Colonic mucosa (tissue), 4 donors: Measurements from ENCODE around the gene IL1RAP. TPM values are rescaled to one million over a fixed set of nuclear protein-coding genes. Genes with fewer than 3 reads are reported as not detected.

ENCODE experiments used
- DNase-seq: peaks from one replicate; pipeline ENCODE4 v3.0.0-alpha.2; 2020
- H3K27ac ChIP-seq: fragments of 200-600 bp; one replicate; pipeline ENCODE4 v1.8.0; 2021
- H3K27me3 ChIP-seq: fragments of 200-600 bp; one replicate; pipeline ENCODE4 v1.8.0; 2021
- H3K36me3 ChIP-seq: fragments of 200-600 bp; one replicate; pipeline ENCODE4 v1.8.0; 2021
- H3K4me1 ChIP-seq: fragments of 200-600 bp; one replicate; pipeline ENCODE4 v1.8.0; 2021; ENCODE audit warnings: mild to moderate bottlenecking
- H3K4me3 ChIP-seq: fragments of 200-600 bp; one replicate; pipeline ENCODE4 v1.8.0; 2021
- H3K9ac ChIP-seq, 2 donors: one replicate each; pipeline ENCODE4 v1.7.0; 2013; ENCODE audit warnings: control low read depth in 2 of 2, low read depth in 2 of 2, low read length in 2 of 2
- H3K9me3 ChIP-seq: fragments of 200-600 bp; one replicate; pipeline ENCODE4 v1.8.0; 2021
- CTCF ChIP-seq: fragments of 200-600 bp; IDR thresholded peaks from one replicate; pipeline ENCODE4 v1.8.0; 2022; ENCODE audit warnings: antibody characterized with exemption, mild to moderate bottlenecking
- intact Hi-C: fragments of 100-400 bp; cut with DNase I; formaldehyde crosslinking; loops from one replicate; pipeline ENCODE4 v1.14.1; 2022
- total RNA-seq, 2 donors: library from RNA; stranded (reverse); fragmentation: NEBNext Ultra II Directional in 1 of 2; extraction: Animal tissue kit (Norgen Biotek cat#: 25700) in 1 of 2; gene quantifications; one replicate each; pipeline ENCODE4 v1.2.1, GENCODE V29; 2021
- donor health status: healthy.
- donor health status: DM: no; HTN: no; CAD: no.
- donor health status: DM: no; HTN: no; CAD: no.

Gene IL1RAP
- total RNA-seq, 2 donors from 2014 or later: 3.9 to 5.0 TPM

- no peak overlapping the region for H3K27ac ChIP-seq
- DNase-seq: no peak
- no peaks in the 10 kb centered on the region for H3K4me1 ChIP-seq
- H3K9ac ChIP-seq: no peak overlapping the region
- H3K36me3 ChIP-seq: no peaks in the 10 kb centered on the region
- intact Hi-C loops: no loop called here
- H3K4me3 ChIP-seq: no peak overlapping the region
- TF ChIP-seq CTCF: no peak
- H3K27me3 ChIP-seq: no peaks in the 10 kb centered on the region
- H3K9me3 ChIP-seq: no peaks in the 10 kb centered on the region
Observed at GRCh38 chr3:190558316-190558715, 44.4 kb downstream of the IL1RAP start.

- no peak for DNase-seq
- H3K27me3 ChIP-seq: no peaks in the 10 kb centered on the region
- H3K9me3 ChIP-seq: no peaks in the 10 kb centered on the region
- TF ChIP-seq CTCF: no peak
- H3K27ac ChIP-seq: no peak overlapping the region
- H3K9ac ChIP-seq: no peak overlapping the region
- no peaks in the 10 kb centered on the region for H3K4me1 ChIP-seq
- no peaks in the 10 kb centered on the region for H3K36me3 ChIP-seq
- intact Hi-C loops: no loop called here
- no peak overlapping the region for H3K4me3 ChIP-seq
Observed at GRCh38 chr3:190558796-190559195, 44.9 kb downstream of the IL1RAP start.

GRCh38 chr3:190560013-190560895, 46.4 kb downstream of the IL1RAP start:
- H3K27ac ChIP-seq: no peak overlapping the region
- DNase-seq: no peak

GRCh38 chr3:190562866-190563510, 49.1 kb downstream of the IL1RAP start:
- intact Hi-C loops: no loop called here
- Histone ChIP-seq H3K36me3 (no peaks in the 10 kb centered on the region), H3K27me3 (no peaks in the 10 kb centered on the region), H3K9me3 (no peaks in the 10 kb centered on the region), H3K4me3 (no peak overlapping the region), H3K9ac (no peak overlapping the region), H3K27ac (no peak overlapping the region), H3K4me1 (no peaks in the 10 kb centered on the region)
- TF ChIP-seq CTCF: no peak
- DNase-seq: no peak

More at GRCh38 chr3:190560013-190560895, 46.4 kb downstream of the IL1RAP start:
- Histone ChIP-seq H3K9ac (no peak overlapping the region), H3K9me3 (no peaks in the 10 kb centered on the region), H3K27me3 (no peaks in the 10 kb centered on the region), H3K4me1 (no peaks in the 10 kb centered on the region), H3K36me3 (no peaks in the 10 kb centered on the region), H3K4me3 (no peak overlapping the region)
- no peak for TF ChIP-seq CTCF
- intact Hi-C loops: no loop called here

GRCh38 chr3:190564175-190564574, 50.3 kb downstream of the IL1RAP start:
- no peaks in the 10 kb centered on the region for H3K36me3 ChIP-seq
- no peaks in the 10 kb centered on the region for H3K4me1 ChIP-seq
- no peak for DNase-seq
- no peak overlapping the region for H3K9ac ChIP-seq
- no peak overlapping the region for H3K4me3 ChIP-seq
- no peaks in the 10 kb centered on the region for H3K27me3 ChIP-seq
- no peak overlapping the region for H3K27ac ChIP-seq
- intact Hi-C loops: no loop called here
- no peak for TF ChIP-seq CTCF
- H3K9me3 ChIP-seq: no peaks in the 10 kb centered on the region
